ENCODE data around the gene PJA2.

- no peak for TF ChIP-seq CTCF (IDR thresholded peaks at IDR 0.05)
- no peak for TF ChIP-seq MYBL2 (CRISPR knock-in tag; IDR thresholded peaks at IDR 0.05)
- no peak for TF ChIP-seq ZNF423 (CRISPR knock-in tag; IDR thresholded peaks at IDR 0.05)
- no peak for TF ChIP-seq ZNF317 (CRISPR knock-in tag; IDR thresholded peaks at IDR 0.05; ENCODE audit: borderline replicate concordance, low read depth)
- TF ChIP-seq ZNF121 (CRISPR knock-in tag; IDR thresholded peaks at IDR 0.05): no peak
- no peak for TF ChIP-seq ATF2 (CRISPR knock-in tag; IDR thresholded peaks at IDR 0.05; ENCODE audit: borderline replicate concordance, low read depth)
These were observed 5.3 kb downstream of the PJA2 start for GRCh38 chr5:109404428-109404960.
